ENCODE results near the gene L1CAM.

The L1CAM gene

DNA sequence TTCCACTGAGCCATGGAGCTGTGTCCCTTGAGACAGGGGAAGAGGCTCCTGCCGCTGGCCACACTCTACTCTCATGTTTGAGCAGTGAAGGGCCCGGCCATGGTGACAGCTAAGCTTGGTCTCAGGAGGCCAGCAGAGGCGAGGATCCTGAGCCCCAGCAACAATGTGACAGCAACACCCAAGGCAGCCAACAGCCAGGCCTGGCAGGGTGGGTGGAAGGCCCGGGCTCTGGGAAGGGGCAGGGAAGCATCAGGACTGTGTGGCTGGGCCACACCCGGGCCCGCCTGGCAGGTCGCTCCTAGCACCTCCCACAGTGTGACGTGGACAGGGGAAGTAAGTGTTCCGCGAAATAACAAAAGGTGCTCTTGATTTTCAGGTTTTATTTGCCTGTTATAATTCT, 24.8 kb downstream of the L1CAM start:
- Histone ChIP-seq H4K20me1 (peaks cover 0 to 45% (median 13%) of the 10 kb centered on the region in 11 experiments; a peak in 10 of 22 replicates), H3K36me3 (peaks cover 0 to 4% (median 0%) of the 10 kb centered on the region in 11 experiments; a peak in 1 of 22 replicates), H3K4me2 (peak overlapping the region in 3 of 11 experiments; percentile 11 to 33 (median 25); a peak in 5 of 22 replicates), H3K4me3 (no peak overlapping the region), H3K27ac (no peak overlapping the region), H3K9me3 (replicated peaks in 1 of 11) (peaks cover 0 to 27% (median 11%) of the 10 kb centered on the region in 11 experiments; a peak in 14 of 22 replicates), H3K9ac (no peak overlapping the region), H3K4me1 (peaks cover 0 to 45% (median 31%) of the 10 kb centered on the region in 10 experiments; a peak in 14 of 20 replicates), H3K27me3 (peaks cover 65 to 94% (median 89%) of the 10 kb centered on the region in 11 experiments)
- no peak for TF ChIP-seq Cebpa-rat (IDR thresholded peaks at IDR 0.05)

DNA sequence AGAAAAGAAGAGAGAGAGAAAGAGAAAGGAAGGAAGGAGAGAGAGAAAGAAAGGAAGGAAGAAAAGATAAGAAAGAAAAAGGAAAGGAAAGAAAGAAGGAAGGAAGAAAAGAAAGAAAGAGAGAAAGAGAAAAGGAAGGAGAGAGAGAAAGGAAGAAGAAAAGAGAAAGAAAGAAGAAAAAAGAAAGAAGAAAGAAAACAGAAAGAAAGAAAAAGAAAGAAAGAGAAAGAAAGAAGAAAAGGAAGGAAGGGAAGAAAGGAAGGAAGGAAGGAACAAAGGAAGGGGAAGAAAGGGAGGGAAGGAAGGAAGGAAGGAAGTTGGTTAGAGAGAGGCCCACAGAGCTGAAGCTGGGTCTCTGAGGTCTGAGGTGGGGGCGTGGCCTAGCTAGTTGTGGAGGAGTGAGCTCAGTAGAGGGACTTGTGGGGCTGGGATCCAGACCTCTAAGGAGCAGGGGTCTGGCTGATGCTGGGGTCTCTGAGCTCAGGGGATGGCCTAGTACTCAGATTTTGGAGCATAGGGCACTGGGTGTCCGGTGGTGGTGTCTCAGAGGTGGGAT, 28.5 kb downstream of the L1CAM start:
- no peak for TF ChIP-seq Cebpa-rat (IDR thresholded peaks at IDR 0.05)
- H3K4me3 ChIP-seq, result no peak overlapping the region
- peaks cover 80 to 94% (median 90%) of the 10 kb centered on the region in 11 experiments for H3K27me3 ChIP-seq
- peaks cover 0 to 37% (median 11%) of the 10 kb centered on the region in 11 experiments; a peak in 14 of 22 replicates for H3K9me3 ChIP-seq (replicated peaks in 1 of 11)
- no peak overlapping the region for H3K27ac ChIP-seq
- no peaks in the 10 kb centered on the region for H3K36me3 ChIP-seq
- peaks cover 0 to 13% (median 6%) of the 10 kb centered on the region in 11 experiments; a peak in 7 of 22 replicates for H4K20me1 ChIP-seq
- peaks cover 0 to 18% (median 8%) of the 10 kb centered on the region in 10 experiments; a peak in 11 of 20 replicates for H3K4me1 ChIP-seq
- no peak overlapping the region for H3K9ac ChIP-seq
- H3K4me2 ChIP-seq, result peak overlapping the region in 5 of 11 experiments; percentile 19 to 36 (median 34); a peak in 7 of 22 replicates

DNA sequence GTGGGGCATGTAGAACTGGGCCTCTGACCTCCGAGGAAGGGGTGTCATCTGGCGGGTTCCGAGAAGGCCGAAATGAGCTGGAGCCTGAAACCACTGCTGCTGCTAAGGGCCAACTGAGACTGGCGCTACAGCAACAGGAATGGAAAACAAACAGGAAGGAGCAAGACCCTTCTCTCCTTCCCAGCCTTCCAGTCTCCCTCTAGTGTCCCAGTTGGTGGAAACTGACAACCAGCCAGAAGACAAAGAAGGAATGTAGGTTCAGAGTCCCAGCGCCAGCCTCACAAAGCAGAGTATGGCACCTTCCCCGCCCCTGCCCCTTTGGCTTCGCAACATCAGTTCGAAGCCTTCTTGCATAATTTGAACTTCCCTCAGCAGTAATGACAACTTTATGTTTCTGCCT, 31.3 kb downstream of the L1CAM start:
- H3K4me1 ChIP-seq, result peaks cover 0 to 11% (median 5%) of the 10 kb centered on the region in 10 experiments; a peak in 7 of 20 replicates
- H3K4me3 ChIP-seq, result no peak overlapping the region
- H4K20me1 ChIP-seq, result peaks cover 0 to 9% (median 0%) of the 10 kb centered on the region in 11 experiments; a peak in 2 of 22 replicates
- H3K4me2 ChIP-seq, result no peak overlapping the region
- peaks cover 87 to 97% (median 95%) of the 10 kb centered on the region in 11 experiments for H3K27me3 ChIP-seq
- no peak overlapping the region for H3K27ac ChIP-seq
- H3K9ac ChIP-seq, result no peak overlapping the region
- H3K9me3 ChIP-seq (replicated peaks in 1 of 11), result peaks cover 0 to 37% (median 11%) of the 10 kb centered on the region in 11 experiments; a peak in 14 of 22 replicates
- no peak for TF ChIP-seq Cebpa-rat (IDR thresholded peaks at IDR 0.05)
- H3K36me3 ChIP-seq, result no peaks in the 10 kb centered on the region

DNA sequence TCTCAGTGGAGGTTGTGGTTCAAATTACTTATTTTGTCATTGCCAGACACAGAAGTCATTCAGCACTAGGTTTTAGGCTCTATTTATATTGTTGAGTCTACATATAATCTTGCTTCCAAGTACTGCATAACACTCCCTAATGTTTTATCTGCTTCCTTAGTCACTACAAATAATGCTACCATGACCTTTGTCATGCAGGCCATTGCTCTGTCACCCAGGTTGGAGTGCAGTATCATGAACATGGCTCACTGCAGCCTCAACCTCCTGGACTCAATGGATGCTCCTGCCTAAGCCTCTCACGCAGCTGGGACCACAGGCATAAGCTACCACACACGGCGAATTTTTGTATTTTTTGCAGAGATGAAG, 32.1 kb downstream of the L1CAM start:
- Histone ChIP-seq H3K4me3 (no peak overlapping the region), H3K27me3 (peaks cover 92 to 97% (median 96%) of the 10 kb centered on the region in 11 experiments), H4K20me1 (peaks cover 0 to 9% (median 0%) of the 10 kb centered on the region in 11 experiments; a peak in 3 of 22 replicates), H3K9me3 (replicated peaks in 1 of 11) (peaks cover 0 to 31% (median 11%) of the 10 kb centered on the region in 11 experiments; a peak in 14 of 22 replicates), H3K9ac (no peak overlapping the region), H3K4me1 (peaks cover 0 to 11% (median 5%) of the 10 kb centered on the region in 10 experiments; a peak in 7 of 20 replicates), H3K36me3 (no peaks in the 10 kb centered on the region), H3K27ac (no peak overlapping the region), H3K4me2 (no peak overlapping the region)
- no peak for TF ChIP-seq Cebpa-rat (IDR thresholded peaks at IDR 0.05)

DNA sequence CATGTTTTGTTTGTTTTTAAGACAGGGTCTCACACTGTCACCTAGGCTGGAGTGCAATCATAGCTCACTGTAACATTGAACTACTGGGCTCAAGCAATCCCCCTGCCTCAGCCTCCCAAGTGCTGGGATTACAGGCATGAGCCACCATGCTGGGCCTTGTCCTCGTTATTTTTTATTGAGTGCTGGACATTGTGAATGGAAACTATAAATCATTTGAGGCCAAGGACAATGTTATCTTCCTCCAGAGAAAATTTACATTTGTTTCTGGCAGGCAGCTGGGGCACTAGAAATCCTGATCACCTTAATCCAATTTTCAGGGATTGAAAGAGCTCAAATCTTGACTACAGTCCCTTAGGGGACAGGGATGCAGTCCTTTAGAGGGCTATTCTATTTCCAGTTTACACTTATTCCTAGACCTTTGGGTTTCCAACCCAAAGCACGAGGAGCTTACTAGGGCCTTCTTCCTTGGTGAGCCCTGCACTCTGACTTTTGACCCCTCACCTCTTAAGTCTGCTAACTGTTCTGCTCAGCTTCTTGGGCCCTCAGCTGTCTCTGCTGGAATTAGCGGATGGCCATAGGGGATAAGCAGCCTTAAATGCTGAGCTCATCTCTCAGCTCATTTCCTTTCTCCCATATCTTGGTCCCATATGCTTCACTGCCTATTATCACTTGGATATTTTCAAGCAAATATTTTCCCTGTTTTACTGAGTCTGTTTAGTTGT, 32.6 kb downstream of the L1CAM start:
- H3K4me3 ChIP-seq, result no peak overlapping the region
- TF ChIP-seq Cebpa-rat (IDR thresholded peaks at IDR 0.05), result no peak
- no peak overlapping the region for H3K9ac ChIP-seq
- no peak overlapping the region for H3K27ac ChIP-seq
- peaks cover 0 to 11% (median 5%) of the 10 kb centered on the region in 10 experiments; a peak in 7 of 20 replicates for H3K4me1 ChIP-seq
- H3K9me3 ChIP-seq (replicated peaks in 1 of 11), result peaks cover 0 to 28% (median 9%) of the 10 kb centered on the region in 11 experiments; a peak in 14 of 22 replicates
- H3K36me3 ChIP-seq, result no peaks in the 10 kb centered on the region
- peaks cover 0 to 9% (median 0%) of the 10 kb centered on the region in 11 experiments; a peak in 4 of 22 replicates for H4K20me1 ChIP-seq
- H3K27me3 ChIP-seq, result peaks cover 94 to 97% (median 96%) of the 10 kb centered on the region in 11 experiments
- H3K4me2 ChIP-seq, result no peak overlapping the region

DNA sequence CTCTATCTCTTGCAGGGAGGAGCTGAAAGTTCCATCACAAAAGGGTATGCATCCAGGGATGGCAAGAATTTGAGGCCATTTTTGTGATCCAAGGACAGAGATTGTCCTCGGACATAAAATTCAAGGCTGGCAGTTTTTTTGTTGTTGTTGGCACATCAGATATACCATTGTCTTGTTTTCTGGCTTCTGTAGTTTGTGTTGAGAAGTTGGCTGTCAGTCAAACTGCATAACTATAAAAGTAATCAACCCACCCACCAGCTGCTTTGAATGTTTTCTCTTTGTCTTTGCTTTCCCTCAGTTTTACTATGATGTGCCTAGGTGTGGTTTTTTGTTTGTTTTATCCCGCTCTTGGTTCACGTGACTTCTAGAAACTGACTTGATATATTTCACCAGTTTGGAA, 34.0 kb downstream of the L1CAM start:
- Histone ChIP-seq H3K9me3 (replicated peaks in 1 of 11) (peaks cover 0 to 18% (median 0%) of the 10 kb centered on the region in 11 experiments; a peak in 5 of 22 replicates), H4K20me1 (peaks cover 0 to 9% (median 0%) of the 10 kb centered on the region in 11 experiments; a peak in 4 of 22 replicates), H3K27ac (no peak overlapping the region), H3K4me2 (no peak overlapping the region), H3K4me3 (no peak overlapping the region), H3K9ac (no peak overlapping the region), H3K27me3 (peaks cover 92 to 99% (median 97%) of the 10 kb centered on the region in 11 experiments), H3K4me1 (peaks cover 0 to 4% (median 0%) of the 10 kb centered on the region in 10 experiments; a peak in 1 of 20 replicates), H3K36me3 (no peaks in the 10 kb centered on the region)
- no peak for TF ChIP-seq Cebpa-rat (IDR thresholded peaks at IDR 0.05)

DNA sequence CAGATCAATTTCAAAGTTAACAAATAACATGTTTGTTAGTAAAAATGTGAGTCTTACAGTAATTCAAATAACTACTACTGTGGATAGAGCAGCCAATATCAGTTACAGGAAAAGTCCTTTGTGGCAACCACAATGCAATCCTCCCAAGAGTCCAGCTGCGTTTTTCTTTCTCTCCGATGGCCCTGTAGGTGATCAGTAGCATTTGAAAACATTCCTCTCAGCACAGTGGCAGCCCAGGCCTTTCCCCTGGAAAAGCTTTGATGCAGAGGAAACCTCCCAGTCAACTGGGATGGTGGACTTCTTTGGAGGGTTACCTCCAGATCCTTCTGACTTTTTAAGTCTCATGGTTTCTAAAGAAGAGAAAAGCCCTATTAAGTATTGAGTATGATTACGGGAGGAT, 37.6 kb downstream of the L1CAM start:
- H3K9me3 ChIP-seq (replicated peaks in 1 of 11), result peaks cover 5 to 19% (median 10%) of the 10 kb centered on the region in 11 experiments; a peak in 18 of 22 replicates
- H3K27me3 ChIP-seq, result peaks cover 89 to 98% (median 95%) of the 10 kb centered on the region in 11 experiments
- peaks cover 0 to 7% (median 2%) of the 10 kb centered on the region in 10 experiments; a peak in 3 of 20 replicates for H3K4me1 ChIP-seq
- no peak overlapping the region for H3K9ac ChIP-seq
- H3K4me3 ChIP-seq, result no peak overlapping the region
- no peak for TF ChIP-seq Cebpa-rat (IDR thresholded peaks at IDR 0.05)
- no peaks in the 10 kb centered on the region; a peak in 4 of 22 replicates for H4K20me1 ChIP-seq
- H3K4me2 ChIP-seq, result no peak overlapping the region
- no peak overlapping the region for H3K27ac ChIP-seq
- no peaks in the 10 kb centered on the region for H3K36me3 ChIP-seq

DNA sequence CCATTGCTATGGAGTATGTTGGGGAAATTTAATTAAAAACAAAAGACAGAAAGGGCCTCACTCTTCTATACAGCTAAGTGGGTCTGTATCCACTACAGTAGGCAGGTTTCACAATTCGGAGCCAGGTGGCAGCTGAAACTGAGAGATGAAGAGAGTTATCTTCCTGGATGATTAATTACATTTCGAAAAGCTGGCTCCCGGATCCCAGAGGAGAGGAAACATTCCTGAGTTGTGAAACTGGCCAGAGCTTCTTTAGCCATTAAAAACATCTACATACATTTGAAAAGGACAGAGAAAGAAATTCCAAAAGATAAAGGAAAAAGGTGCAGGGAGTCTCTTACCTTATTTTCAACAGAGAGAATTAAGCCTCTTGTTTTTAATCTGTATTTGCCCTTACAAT, 40.1 kb downstream of the L1CAM start:
- Histone ChIP-seq H4K20me1 (no peaks in the 10 kb centered on the region; a peak in 4 of 22 replicates), H3K4me2 (peak overlapping the region in 2 of 11 experiments; percentile 14 to 22; a peak in 2 of 22 replicates), H3K27me3 (peaks cover 89 to 98% (median 95%) of the 10 kb centered on the region in 11 experiments), H3K36me3 (no peaks in the 10 kb centered on the region), H3K4me3 (no peak overlapping the region), H3K9me3 (replicated peaks in 1 of 11) (peaks cover 5 to 19% (median 10%) of the 10 kb centered on the region in 11 experiments; a peak in 18 of 22 replicates), H3K27ac (no peak overlapping the region; a peak in 1 of 22 replicates), H3K4me1 (peaks cover 0 to 7% (median 2%) of the 10 kb centered on the region in 10 experiments; a peak in 3 of 20 replicates), H3K9ac (no peak overlapping the region)
- no peak for TF ChIP-seq Cebpa-rat (IDR thresholded peaks at IDR 0.05)

Measured in BLaER1 treated with 17β-estradiol and CSF1 and Interleukin-3, amounts not matched to agents 10 nM and 100 nM (cell line).